Stimulated activated CD8-positive, alpha-beta memory T cell treated with anti-CD3 and anti-CD28 coated beads, Interleukin-12 subunit alpha, Interleukin-12 subunit beta, amount 100 ng/mL, for 1 hour (primary cell): ENCODE data around the gene GABRR2.
"Not testable (repeated sequence)": the region's sequence is repeated elsewhere in the genome, so short reads cannot be mapped to it uniquely, and the experiment has no call there.

Source experiments
- DNase-seq: peaks from one replicate; pipeline ENCODE4 v3.0.0-alpha.2; 2020; ENCODE audit warnings: low read depth

GABRR2 gene

DNA sequence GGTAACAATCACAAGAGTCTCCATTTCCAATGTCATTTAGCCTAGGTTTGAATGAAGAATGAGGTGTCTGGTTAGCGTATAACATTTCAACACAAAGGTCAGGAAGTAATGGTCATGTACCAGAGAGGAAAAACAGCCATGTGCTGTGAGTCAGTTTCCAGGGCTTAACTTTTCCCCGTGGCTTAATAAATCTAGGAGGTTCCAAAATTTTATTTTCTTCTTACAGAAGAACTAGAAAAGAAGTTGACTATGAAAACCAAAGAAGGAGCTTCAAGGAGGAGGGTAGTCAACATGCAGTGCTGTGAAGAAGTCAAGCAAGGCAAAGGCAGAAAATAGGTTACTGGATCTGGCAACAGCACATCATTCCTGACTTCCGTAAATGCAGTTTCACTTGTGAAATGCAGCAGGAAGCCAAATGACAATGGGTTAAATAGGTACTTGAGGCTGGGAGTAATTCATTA, 8.4 kb upstream of the GABRR2 start:
- no peak for DNase-seq

DNA sequence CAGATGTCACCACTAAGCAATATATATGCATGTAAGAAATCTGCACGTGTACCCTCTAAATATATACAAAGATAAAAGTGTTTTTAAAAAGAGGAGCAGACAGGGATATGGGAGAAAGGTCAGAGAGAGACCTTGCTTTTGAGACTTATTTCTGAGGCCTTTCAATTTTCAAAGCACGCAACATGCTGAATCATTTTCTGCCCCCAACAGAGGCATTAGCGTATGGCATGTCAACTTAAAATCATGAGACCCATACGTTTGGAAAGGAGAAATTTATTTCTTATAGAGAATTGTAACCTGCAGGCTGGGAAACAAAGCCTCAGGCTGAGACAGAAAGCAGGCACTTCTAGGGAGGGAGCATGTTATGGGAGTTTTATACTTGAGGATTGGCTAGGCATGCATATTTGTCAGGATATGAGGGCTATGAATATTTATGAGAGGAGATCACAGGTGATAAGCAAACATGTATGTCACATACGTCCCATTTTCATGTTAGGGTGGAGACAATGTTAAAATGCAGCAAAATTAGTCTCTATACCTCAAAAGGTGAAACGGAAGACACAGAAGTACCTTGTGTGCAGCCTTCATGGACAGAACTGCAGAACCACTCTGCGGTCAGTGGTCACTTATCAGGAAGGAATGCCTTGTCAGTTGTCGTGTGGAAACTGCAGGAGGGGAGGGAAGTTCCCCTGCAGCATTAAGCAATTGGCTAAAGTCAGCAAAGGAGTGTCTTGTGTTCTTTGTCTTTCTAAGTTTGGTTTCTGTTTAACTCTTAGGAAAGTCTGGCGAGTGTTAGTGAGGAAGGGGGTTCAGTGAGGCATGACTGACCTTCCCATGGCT, 6.3 kb upstream of the GABRR2 start:
- no peak for DNase-seq

DNA sequence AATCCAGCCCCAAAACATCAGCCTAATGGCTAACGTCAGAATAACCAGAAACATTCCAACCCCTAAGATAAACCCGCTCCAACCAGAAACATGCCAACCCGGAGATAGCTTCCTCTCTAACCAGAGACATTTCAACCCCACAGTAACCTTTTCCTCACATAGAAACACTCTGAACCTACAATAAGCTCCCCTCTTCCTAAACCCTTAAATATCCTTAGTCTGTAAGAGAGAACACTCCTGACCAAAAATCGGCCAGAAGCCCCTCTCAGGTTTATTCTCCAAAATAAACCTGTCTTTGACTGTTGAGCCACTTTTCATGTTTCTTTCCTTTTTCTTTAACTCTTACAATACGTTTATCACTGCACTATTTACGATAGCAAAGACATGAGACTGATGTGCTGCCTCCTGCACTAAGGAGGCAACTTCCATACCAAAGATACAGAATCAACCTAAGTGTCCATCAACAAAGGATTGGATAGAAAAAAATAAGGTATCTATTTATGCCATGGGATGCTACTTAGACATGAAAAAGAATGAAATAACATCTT, 5.0 kb upstream of the GABRR2 start:
- no peak for DNase-seq

DNA sequence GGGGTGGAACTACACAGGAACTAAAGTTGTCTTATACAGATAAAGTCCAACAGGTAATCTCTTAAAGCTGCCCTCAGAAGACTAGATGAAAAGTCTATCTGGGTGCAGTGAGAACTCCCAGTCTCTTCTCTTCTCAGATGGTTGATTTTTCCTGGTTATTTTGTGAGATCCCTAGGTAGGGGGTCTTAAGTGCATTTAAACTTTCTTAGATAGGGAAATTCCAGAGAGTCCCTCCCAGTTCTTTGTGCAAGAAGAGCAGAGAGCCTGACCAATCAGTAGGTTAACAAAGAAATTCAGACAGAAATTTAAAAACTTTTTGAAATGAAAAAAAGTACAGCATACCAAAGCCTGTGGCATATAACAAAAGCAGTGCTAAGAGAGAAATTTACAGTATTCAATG, 2.0 kb upstream of the GABRR2 start:
- DNase-seq, result no peak

DNA sequence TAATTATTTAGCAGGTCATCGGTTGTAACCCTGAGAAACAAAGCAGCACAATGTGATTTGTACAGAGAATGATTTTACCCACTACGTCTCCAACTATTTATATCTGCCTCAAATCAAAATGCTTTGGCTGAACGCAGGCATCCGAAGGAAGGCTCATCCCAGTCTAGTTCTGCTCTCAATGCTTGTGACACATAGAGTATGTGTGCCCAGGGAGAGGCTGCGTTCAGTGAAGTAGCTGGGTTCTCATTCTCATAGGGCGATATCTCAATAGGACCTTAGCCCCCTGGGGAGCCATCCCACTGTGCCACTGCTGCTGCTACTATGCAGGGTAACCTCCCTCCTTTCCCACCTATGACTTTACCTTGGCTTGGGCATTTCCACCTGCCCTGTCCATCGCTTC, 407 bp downstream of the GABRR2 start:
- DNase-seq, result no peak

DNA sequence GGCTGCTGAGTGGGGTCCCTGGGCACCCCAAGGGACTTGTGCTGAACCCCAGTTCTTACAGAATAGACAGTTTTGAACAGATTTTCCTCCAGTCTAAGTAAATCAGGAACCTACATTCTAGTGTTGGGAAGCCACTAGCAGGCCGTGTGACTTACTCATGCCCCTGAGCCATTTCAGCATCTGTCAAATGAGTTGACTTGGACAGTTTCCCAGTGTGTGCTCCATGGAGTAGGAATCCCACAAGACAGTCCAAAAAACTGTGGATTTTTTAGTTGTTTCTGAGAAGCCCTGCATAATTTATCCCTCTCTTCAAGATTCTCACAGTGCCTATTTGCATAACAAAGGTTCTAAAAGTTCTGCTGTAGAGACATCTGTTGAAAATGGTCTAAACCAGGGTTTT, 2.1 kb downstream of the GABRR2 start:
- no peak for DNase-seq

DNA sequence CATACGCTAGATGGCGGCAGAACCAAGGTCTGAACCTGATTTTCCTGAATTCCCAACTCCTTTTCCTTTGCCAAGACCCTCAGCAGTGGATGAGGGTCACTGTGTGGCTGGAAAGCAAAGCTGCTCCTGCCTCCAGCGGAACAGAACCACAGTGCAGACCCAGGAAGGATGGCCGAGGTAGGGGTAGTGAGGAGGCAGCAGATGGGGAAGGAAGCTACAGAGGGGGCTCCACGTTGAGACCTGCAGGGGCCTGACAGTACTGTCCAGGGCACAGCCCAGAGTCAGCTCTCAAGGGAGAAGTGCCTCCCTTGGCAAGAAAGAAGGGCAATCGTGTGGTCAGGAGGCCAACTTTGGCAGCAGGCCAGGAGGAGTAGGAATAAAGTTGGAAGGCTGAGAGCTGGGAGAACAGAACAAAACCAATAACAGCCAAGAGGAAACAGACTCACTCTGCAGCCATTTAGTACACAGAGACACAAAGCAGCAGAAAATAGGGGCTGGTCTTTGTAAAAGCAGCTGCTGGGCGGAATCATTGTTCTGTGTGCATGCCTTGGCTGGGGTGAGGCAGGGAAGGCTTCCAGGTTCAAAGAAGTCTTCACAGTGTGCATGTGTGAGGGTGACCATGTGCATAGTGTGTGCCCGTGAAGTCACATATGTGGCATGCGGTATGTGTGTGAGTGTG, 3.1 kb downstream of the GABRR2 start:
- DNase-seq, result no peak

DNA sequence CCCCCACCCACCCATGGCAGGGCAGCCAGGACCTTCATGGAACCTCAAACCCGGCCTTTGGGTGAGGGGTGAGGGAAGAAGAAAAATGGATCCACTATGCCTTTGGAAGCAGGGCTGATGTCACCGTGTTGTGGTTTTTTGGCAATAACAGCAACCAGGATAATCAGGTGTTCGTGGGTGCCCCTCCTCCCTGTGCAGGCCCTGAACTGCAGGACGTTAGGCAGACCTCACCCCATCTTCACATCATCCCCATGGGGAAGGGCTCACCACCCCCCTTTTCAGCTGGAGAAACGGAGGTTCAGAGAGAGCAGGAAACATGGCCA, 3.6 kb downstream of the GABRR2 start:
- DNase-seq, result no peak

DNA sequence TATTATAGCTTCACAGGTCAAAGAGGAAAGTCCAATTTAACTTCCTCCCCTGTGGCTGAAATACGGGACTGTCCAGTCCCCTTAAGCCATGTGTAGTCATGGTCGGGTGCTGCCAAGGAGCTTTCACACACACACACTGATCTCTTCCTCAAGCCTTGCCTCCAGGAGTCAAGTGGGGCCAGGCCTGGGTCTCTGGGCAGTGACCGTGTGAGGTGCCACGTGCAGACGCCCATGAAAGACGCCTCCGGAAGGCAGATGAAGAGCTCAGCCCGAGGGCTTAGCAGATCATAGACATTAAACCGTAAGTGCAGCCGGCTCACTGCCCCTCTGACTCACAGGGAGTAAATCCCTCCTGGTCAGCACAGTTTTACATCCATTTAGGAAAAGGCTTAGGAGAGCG, 4.2 kb downstream of the GABRR2 start:
- DNase-seq, result no peak

DNA sequence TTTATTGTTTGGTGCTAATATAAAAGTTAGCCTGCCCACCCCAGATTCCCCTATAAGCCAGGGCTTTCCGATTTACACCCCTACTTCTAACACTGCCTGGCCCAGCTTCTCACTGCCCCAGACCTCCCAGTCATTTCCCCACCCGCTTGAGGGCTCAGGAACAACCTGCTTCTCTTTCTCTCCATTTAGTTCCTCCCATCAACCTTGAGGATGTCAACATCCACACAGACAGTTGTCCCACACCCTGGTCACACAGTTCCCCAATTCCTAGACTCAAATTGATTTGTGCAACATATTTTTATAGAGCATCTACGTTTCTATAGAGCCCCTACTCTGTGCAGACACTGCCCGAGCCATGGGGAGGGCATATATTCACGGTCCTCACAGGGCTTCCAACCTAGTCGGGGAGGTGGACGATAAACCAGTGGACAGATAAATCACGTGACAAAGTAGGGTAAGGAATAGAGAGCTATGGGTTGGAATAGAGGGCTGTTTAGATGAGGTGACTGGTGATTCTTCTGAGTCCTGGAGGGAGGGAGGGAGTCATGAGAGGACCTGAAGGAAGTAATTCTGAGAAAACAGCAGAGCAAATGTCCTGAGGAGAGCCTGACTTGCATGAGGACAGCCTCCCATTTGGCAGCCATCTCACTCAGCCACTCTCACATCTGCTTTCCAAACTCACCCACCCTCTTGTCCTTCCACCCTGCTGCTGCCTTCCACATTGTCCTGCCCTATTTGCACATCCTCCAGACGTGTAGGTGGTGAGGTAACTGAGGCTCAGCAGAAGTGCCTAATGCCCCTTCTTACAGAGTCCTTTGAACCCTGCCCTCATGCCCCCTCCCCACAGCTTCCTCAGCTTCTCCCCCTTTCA, 6.3 kb downstream of the GABRR2 start:
- DNase-seq, result no peak

DNA sequence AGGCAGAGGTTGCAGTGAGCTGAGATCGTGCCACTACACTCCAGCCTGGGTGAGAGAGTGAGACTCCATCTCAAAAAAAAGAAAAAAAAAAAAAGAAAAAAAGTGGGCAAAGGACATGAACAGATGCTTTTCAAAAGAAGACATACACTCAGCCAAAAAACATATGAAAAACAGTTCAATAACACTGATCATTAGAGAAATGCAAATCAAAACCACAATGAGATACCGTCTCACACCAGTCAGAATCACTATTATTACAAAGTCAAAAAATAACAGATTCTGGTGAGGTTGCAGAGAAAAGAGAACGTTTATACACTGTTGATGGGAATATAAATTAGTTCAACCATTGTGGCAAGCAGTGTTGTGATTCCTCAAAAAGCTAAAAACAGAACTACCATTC, 10.6 kb downstream of the GABRR2 start:
- DNase-seq, result not testable (repeated sequence)

DNA sequence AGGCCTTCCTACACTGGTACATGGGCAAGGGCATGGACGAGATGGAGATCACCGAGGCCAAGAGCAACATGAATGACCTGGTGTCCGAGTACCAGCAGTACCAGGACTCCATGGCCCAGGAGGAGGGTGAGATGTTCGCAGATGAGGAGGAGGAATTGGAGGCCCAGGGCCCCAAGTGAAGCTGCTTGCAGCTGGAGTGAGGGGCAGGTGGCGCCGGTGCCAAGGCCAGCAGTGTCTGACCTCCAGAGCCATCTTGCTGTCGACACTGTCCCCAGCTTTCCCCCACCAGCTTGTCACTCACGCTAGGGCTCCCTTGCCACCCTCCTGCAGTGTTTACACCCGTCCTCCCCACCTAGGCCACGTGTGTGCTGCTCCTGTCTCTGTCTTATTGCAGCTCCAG, 12.2 kb downstream of the GABRR2 start:
- no peak for DNase-seq

DNA sequence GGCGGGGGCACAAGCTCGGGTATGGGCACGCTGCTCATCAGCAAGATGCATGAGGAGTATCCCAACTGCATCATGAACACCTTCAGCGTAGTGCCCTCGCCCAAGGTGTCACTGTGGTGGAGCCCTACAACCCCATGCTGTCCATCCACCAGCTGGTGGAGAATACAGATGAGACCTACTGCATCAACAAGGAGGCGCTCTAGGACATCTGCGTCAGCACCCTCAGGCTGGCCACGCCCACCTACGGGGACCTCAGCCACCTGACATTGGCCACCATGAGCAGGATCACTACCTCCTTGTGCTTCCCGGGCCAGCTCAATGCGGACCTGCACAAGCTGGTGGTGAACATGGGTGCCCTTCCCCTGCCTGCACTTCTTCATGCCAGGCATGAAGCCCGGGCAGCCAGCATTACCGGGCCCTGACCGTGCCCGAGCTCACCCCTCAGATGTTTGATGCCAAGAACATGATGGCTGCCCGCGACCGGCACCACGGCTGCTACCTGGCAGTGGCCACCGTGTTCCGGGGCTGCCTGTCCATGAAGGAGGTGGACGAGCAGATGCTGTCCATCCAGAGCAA, 12.8 kb downstream of the GABRR2 start:
- DNase-seq, result no peak

DNA sequence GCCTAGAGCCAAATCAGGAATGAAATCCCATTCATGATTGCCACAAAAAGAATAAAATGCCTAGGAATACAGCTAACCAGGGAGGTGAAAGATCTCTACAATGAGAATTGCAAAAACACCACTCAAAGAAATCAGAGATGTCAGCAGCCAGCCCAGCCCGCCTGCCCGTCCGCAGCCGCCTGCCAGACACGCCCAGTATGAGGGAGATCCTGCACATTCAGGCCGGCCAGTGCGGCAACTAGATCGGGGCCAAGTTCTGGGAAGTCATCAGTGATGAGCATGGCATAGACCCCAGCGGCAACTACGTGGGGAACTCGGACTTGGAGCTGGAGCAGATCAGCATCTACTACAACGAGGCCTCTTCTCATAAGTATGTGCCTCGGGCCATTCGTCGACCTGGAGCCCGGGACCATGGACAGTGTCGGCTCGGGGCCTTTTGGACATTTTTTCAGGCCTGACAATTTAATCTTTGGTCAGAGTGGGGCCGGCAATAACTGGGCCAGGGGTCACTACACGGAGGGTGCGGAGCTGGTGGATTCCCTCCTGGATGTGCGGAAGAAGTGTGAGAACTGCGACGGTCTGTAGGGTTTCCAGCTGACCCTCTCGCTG, 13.4 kb downstream of the GABRR2 start:
- no peak for DNase-seq

DNA sequence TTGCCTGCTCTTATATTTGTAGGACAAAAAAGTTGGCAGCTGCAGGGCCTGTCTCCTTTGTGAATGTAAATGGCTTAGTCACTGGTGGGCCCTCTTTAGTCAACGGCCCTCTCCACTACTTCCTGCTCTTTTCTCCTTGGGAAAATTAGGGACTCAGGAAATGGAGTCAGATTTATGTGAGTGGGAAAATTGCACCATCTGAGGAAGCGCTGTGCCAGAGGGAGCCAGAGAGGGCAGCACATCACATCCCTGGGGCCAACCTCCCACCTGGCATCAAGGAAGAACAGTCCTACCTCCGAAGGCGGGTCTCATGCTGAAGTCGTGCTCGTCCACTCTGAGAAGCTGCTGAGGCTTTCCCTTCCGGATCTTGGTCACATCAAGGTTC, 15.6 kb downstream of the GABRR2 start:
- no peak for DNase-seq

DNA sequence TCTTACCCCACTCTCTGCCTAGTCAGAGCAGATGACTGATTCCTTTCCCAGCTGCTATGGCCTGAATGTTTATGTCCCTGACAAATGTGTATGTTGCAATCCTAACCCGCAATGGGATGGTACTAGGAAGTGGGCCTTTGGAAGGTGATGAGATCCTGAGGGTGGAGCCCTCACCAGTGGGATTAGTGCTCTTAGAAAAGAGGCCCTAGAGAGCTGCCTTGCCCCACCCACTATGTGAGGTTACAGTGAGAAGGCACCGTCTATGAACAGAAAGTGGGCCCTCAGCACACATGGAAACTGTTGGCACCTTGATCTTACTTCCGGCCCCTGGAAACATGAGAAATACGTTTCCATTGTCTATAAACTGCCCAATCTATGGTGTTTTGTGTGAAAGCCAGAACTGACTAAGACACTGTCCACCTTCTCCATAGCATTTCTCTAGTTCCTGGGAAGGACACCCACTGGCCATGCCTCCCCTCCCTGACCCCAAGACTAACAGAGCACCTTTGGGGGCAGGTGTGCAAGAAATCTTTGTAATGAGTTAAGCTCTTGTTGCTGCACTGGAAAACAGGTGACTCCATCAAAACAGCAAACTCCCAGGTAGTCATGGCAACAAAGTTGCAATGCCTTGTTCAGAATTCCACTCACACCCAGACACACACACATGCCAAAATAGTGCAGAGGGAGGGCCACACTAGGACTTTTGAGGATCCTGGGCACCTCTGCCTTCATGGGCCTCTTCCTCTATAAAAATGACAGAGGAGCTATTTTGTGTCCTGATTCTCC, 16.2 kb downstream of the GABRR2 start:
- peak; percentile 20 for DNase-seq

DNA sequence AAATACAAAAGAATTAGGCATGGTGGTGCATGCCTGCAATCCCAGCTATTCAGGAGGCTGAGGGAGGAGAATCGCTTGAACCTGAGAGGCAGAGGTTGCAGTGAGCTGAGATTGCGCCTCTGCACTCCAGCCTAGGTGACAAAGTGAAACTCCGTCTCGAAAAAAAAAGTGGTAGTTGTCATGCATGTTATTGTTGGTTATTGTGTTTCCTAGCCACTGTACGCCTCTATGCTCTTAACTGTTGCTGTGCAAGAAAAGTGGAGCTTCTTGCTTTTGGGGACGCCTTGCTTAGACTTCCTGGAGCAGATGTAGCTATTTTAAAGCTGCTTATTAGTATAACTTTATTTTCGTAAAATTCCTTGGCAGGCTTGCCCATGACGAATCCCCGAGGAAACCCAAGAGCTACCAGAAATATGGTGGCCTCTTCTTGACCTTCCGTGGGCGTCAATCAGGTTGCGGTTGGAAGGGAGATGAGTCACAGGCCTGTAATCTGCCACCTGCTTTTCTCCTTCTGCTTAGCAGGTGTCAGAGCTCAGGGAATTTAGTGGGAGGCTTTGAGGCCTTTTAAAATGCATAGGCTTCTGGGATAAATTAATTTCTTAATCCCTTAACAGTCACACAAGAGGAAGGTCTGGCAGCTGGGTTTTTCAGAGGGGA, 17.3 kb downstream of the GABRR2 start:
- DNase-seq, result peak; percentile 24

DNA sequence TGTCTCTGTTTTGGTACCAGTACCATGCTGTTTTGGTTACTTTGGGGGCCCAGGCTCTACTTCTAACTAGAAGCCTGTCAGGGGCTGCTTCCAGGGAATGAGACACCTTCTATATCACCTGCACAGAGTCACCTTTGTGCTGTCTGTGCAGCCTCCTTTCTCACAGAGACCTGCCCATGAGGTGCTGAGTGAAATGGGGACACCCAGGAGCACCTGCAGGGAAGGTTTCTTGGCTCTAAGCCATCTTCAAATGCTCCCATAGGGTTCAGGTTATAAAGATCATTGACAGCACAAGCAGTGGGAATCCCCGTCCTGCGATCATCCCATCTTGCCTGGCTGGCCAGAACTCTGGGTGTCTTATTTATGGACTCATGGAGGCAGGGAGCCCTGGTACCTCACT, 19.1 kb downstream of the GABRR2 start:
- DNase-seq, result no peak

DNA sequence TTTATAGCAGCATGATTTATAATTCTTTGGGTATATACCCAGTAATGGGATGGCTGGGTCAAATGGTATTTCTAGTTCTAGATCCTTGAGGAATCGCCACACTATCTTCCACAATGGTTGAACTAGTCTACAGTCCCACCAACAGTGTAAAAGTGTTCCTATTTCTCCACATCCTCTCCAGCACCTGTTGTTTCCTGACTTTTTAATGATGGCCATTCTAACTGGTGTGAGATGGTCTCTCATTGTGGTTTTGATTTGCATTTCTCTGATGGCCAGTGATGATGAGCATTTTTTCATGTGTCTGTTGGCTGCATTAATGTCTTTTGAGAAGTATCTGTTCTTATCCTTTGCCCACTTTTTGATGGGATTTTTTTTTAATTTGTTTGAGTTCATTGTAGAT, 20.0 kb downstream of the GABRR2 start:
- not testable (repeated sequence) for DNase-seq

DNA sequence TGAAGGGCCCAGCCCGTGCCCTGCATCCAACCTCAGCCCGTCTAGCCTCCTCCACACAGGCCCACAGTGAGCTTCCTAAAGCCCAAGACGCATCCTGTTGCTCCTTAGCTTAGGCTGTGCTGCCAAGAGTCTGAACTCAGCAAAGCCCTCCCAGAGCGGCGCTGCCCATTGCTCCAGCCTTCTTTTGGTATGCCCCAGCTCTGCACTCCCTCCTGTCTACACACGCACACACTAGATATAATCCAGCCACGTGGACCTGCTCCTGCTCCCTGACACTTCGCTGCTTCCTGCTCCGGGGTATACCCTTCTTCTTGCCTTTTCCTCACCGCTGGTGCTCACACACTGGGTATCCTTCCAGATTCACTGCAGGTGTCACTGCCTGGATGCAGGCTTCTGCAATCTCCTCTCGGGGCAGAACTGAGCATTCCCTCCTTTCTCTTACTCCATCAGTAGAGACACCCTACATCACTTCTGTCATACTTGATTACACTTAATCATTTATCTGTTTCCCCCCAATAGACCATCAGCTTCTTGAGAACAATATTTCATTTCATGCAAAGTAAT, 23.8 kb downstream of the GABRR2 start:
- DNase-seq, result no peak
